CD4-positive, alpha-beta memory T cell (primary cell): ENCODE results near the gene GCC2. TPM values are rescaled to one million over a fixed set of nuclear protein-coding genes. Genes with fewer than 3 reads are reported as not detected.

Source experiments
- CTCF ChIA-PET: fragments of 350-600 bp; sonication (Branson Sonifier 250); formaldehyde crosslinking; loops from one replicate; lab custom pipeline; 2021; ENCODE audit warnings: inconsistent platforms; ENCODE audit not compliant: partially characterized antibody; lab: Charles Lee
- POLR2A ChIA-PET: fragments of 350-600 bp; sonication (Branson Sonifier 250); formaldehyde crosslinking; loops from one replicate; lab custom pipeline; 2021; ENCODE audit not compliant: partially characterized antibody; lab: Charles Lee
- DNase-seq, 5 donors: peaks; one replicate each; pipeline versions ENCODE4 v3.0.0 to v3.0.0-alpha.2; 2020 to 2022; ENCODE audit warnings: mixed read lengths in 1 of 5
- H3K27ac ChIP-seq: one replicate; pipeline ENCODE4 v1.7.0; 2013; ENCODE audit warnings: low read depth, low read length
- H3K27me3 ChIP-seq: 2 replicates; pipeline ENCODE4 v1.7.0; 2013; ENCODE audit warnings: mild to moderate bottlenecking, low read length, moderate library complexity; ENCODE audit not compliant: insufficient read depth
- H3K36me3 ChIP-seq: 2 replicates; pipeline ENCODE4 v1.7.0; 2013; ENCODE audit warnings: mild to moderate bottlenecking, low read length, moderate library complexity; ENCODE audit not compliant: insufficient read depth
- H3K4me1 ChIP-seq: 2 replicates; pipeline ENCODE4 v1.7.0; 2013; ENCODE audit warnings: mild to moderate bottlenecking, low read length, moderate library complexity; ENCODE audit not compliant: insufficient read depth
- H3K4me3 ChIP-seq, 2 donors: one replicate each; pipeline ENCODE4 v1.7.0; 2013; ENCODE audit warnings: low read length in 2 of 2, mild to moderate bottlenecking in 1 of 2
- H3K9me3 ChIP-seq, 2 donors: one replicate each; pipeline ENCODE4 v1.7.0; 2013; ENCODE audit warnings: low read length in 2 of 2, control low read depth in 1 of 2; ENCODE audit not compliant: control insufficient read depth in 1 of 2
- H3K27ac Mint-ChIP-seq, 7 donors: one replicate each; pipeline ENCODE4 v1.8.0; 2020 to 2021; ENCODE audit warnings: mixed read lengths in 7 of 7, mild to moderate bottlenecking in 6 of 7, inconsistent platforms in 3 of 7, moderate library complexity in 3 of 7
- H3K27me3 Mint-ChIP-seq, 2 donors: one replicate each; pipeline ENCODE4 v1.8.0; 2020 to 2021; ENCODE audit warnings: mixed read lengths in 2 of 2
- H3K36me3 Mint-ChIP-seq, 2 donors: one replicate each; pipeline ENCODE4 v1.8.0; 2020 to 2021; ENCODE audit warnings: mixed read lengths in 2 of 2, inconsistent platforms in 1 of 2, mild to moderate bottlenecking in 1 of 2
- H3K4me1 Mint-ChIP-seq, 4 donors: one replicate each; pipeline ENCODE4 v1.8.0; 2020 to 2021; ENCODE audit warnings: mixed read lengths in 4 of 4, mild to moderate bottlenecking in 1 of 4
- H3K4me3 Mint-ChIP-seq, 8 donors: one replicate each; pipeline ENCODE4 v1.8.0; 2020 to 2021; ENCODE audit warnings: mixed read lengths in 8 of 8, mild to moderate bottlenecking in 7 of 8, moderate library complexity in 6 of 8, inconsistent platforms in 3 of 8
- H3K9me3 Mint-ChIP-seq, 8 donors: one replicate each; pipeline ENCODE4 v1.8.0; 2020 to 2021; ENCODE audit warnings: mixed read lengths in 8 of 8, mild to moderate bottlenecking in 5 of 8, inconsistent platforms in 3 of 8, moderate library complexity in 1 of 8
- intact Hi-C: fragments of 100-400 bp; cut with micrococcal nuclease; formaldehyde crosslinking; loops from one replicate; pipeline ENCODE4 v1.15.1; 2023
- polyA plus RNA-seq, 2 donors: library from polyadenylated mRNA; unstranded; fragments of 300-500 nt; fragmentation: Illumina TruSeq; gene quantifications; one replicate each; pipeline ENCODE4 v1.2.3, GENCODE V29; 2021
- total RNA-seq, 2 experiments: library from RNA; stranded (reverse); gene quantifications; one replicate each; pipeline ENCODE4 v1.2.3, GENCODE V29; 2021

GCC2 gene
- total RNA-seq (100 to 1,000 TPM; 209 to 232 TPM), polyA plus RNA-seq (10 to 100 TPM; 13.7 to 96.6 TPM)

- peaks cover 20 to 50% (median 34%) of the 10 kb centered on the region in 4 donors for H3K4me1 Mint-ChIP-seq
- no peaks in the 10 kb centered on the region for H3K27me3 Mint-ChIP-seq
- no peaks in the 10 kb centered on the region for H3K27me3 ChIP-seq
- intact Hi-C loops, result loop anchor here (1.0 to 5.0 kb wide), 4 partner anchors 85 to 583 kb away; partner anchors contain the start of genes LIMS1 and RANBP2
- peaks cover 32% of the 10 kb centered on the region for H3K4me1 ChIP-seq
- peak within 1 kb of the TSS; percentile 97 for H3K27ac ChIP-seq
- peak within 1 kb of the TSS; percentile 83 to 100 for H3K4me3 ChIP-seq
- POLR2A ChIA-PET, result interaction anchor here (0.6 to 2.2 kb wide), 11 partner anchors 9 to 270 kb away, joined by 3 to 13 read pairs (median 4); partner anchors contain the start of genes LIMS1 and RANBP2
- peaks cover 25% of the 10 kb centered on the region for H3K36me3 ChIP-seq
- H3K9me3 Mint-ChIP-seq, result no peaks in the 10 kb centered on the region
- peak; percentile 96 to 97 (median 96) for DNase-seq
- CTCF ChIA-PET, result no interaction called here
- peak within 1 kb of the TSS; percentile 98 to 100 (median 99) for H3K27ac Mint-ChIP-seq
- H3K4me3 Mint-ChIP-seq, result peak within 1 kb of the TSS; percentile 95 to 100 (median 98)
- peaks cover 22 to 41% of the 10 kb centered on the region in 2 donors for H3K36me3 Mint-ChIP-seq
- H3K9me3 ChIP-seq, result no peaks in the 10 kb centered on the region
These were observed at the start of gene GCC2 for GRCh38 chr2:108448678-108449409. TSS of gene GCC2 (plus strand) at chr2:108449206. CDS start at chr2:108449275, 69 bp downstream.

DNA sequence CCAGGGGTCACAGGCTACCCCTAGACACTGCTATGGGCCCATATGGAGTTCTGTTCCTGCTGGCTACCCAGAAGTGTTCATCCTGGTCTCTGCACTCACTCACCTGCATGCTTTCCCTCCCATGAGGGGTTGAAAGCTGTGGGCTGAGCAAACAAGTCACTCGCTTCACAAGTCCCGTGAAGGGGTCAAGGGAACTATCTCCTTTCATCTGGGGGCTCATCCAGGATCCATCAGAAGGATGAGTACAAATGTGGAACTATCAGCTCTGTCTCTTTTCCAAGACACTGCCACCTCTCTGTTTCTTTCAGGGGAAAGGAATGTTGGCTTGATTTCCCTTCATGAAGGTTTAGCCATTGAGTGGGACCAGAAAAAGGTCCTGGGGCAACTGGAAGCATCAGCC, 49.5 kb upstream of the GCC2 start:
- intact Hi-C loops, result no loop called here
- no peaks in the 10 kb centered on the region for H3K4me1 Mint-ChIP-seq
- peaks cover 0 to 10% of the 10 kb centered on the region in 2 donors for H3K9me3 ChIP-seq
- H3K27ac ChIP-seq, result no peak overlapping the region
- no peak overlapping the region for H3K4me3 Mint-ChIP-seq
- peaks cover 4 to 12% of the 10 kb centered on the region in 2 donors for H3K27me3 Mint-ChIP-seq
- H3K27ac Mint-ChIP-seq, result peak overlapping the region in 1 of 7 donors; percentile 30
- POLR2A ChIA-PET, result no interaction called here
- no peak for DNase-seq
- H3K4me1 ChIP-seq, result no peaks in the 10 kb centered on the region
- no peak overlapping the region for H3K4me3 ChIP-seq
- H3K9me3 Mint-ChIP-seq, result peaks cover 2 to 74% (median 40%) of the 10 kb centered on the region in 8 donors
- no peaks in the 10 kb centered on the region for H3K36me3 ChIP-seq
- H3K36me3 Mint-ChIP-seq, result peaks cover 0 to 6% of the 10 kb centered on the region in 2 donors
- CTCF ChIA-PET, result no interaction called here
- H3K27me3 ChIP-seq, result no peaks in the 10 kb centered on the region

DNA sequence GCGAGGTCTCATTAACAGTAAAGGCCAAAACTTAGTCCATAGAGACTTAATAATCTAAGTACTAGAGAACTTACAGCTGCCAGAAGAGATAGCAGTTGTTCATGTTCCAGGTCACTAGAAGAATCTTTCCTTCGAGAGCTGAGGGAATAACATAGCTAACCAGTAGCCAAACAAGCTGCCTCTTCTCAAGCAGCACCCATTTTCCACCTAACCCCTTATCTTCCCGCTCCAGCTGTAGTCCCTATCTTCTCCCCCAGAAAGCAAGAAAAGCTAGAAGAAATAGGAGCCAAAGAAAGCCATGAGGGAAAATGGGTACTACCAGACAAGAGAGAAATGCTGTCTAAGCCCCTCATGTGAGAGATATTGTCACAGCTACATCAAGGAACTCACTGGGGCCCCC, 47.2 kb upstream of the GCC2 start:
- Histone ChIP-seq H3K27ac (no peak overlapping the region), H3K9me3 (peaks cover 0 to 10% of the 10 kb centered on the region in 2 donors), H3K36me3 (no peaks in the 10 kb centered on the region), H3K4me3 (no peak overlapping the region), H3K27me3 (no peaks in the 10 kb centered on the region), H3K4me1 (no peaks in the 10 kb centered on the region)
- H3K4me1 Mint-ChIP-seq, result no peaks in the 10 kb centered on the region
- CTCF ChIA-PET, result no interaction called here
- POLR2A ChIA-PET, result no interaction called here
- H3K9me3 Mint-ChIP-seq, result peaks cover 6 to 78% (median 52%) of the 10 kb centered on the region in 8 donors
- H3K36me3 Mint-ChIP-seq, result peaks cover 0 to 8% of the 10 kb centered on the region in 2 donors
- DNase-seq, result no peak
- H3K27ac Mint-ChIP-seq, result no peak overlapping the region
- no peak overlapping the region for H3K4me3 Mint-ChIP-seq
- H3K27me3 Mint-ChIP-seq, result peaks cover 5 to 14% of the 10 kb centered on the region in 2 donors
- intact Hi-C loops, result no loop called here

- Histone ChIP-seq H3K9me3 (peaks cover 0 to 10% of the 10 kb centered on the region in 2 donors), H3K27me3 (no peaks in the 10 kb centered on the region), H3K4me3 (no peak overlapping the region), H3K27ac (no peak overlapping the region), H3K36me3 (no peaks in the 10 kb centered on the region), H3K4me1 (no peaks in the 10 kb centered on the region)
- intact Hi-C loops, result no loop called here
- ChIA-PET CTCF (interaction anchor here (1.1 to 1.2 kb wide), 2 partner anchors 11 to 13 kb away, joined by 3 read pairs; no protein-coding TSS in a partner anchor), POLR2A (no interaction called here)
- no peak overlapping the region for H3K27ac Mint-ChIP-seq
- H3K4me3 Mint-ChIP-seq, result no peak overlapping the region
- peaks cover 0 to 5% of the 10 kb centered on the region in 2 donors for H3K36me3 Mint-ChIP-seq
- peaks cover 4 to 65% (median 46%) of the 10 kb centered on the region in 8 donors for H3K9me3 Mint-ChIP-seq
- no peak for DNase-seq
- H3K4me1 Mint-ChIP-seq, result no peaks in the 10 kb centered on the region
- peaks cover 6 to 12% of the 10 kb centered on the region in 2 donors for H3K27me3 Mint-ChIP-seq
These were observed 45.5 kb upstream of the GCC2 start for GRCh38 chr2:108403494-108403893.

- peaks cover 0 to 4% of the 10 kb centered on the region in 2 donors for H3K36me3 Mint-ChIP-seq
- ChIA-PET CTCF (interaction anchor here (1.1 kb wide), 1 partner anchor 11 kb away, joined by 3 read pairs; no protein-coding TSS in a partner anchor), POLR2A (no interaction called here)
- Histone ChIP-seq H3K4me1 (no peaks in the 10 kb centered on the region), H3K4me3 (no peak overlapping the region), H3K9me3 (peaks cover 0 to under 1% of the 10 kb centered on the region in 2 donors), H3K27me3 (no peaks in the 10 kb centered on the region), H3K36me3 (no peaks in the 10 kb centered on the region), H3K27ac (no peak overlapping the region)
- no peaks in the 10 kb centered on the region for H3K4me1 Mint-ChIP-seq
- intact Hi-C loops, result no loop called here
- peaks cover 6 to 17% of the 10 kb centered on the region in 2 donors for H3K27me3 Mint-ChIP-seq
- no peak overlapping the region for H3K4me3 Mint-ChIP-seq
- H3K9me3 Mint-ChIP-seq, result peaks cover 4 to 51% (median 34%) of the 10 kb centered on the region in 8 donors
- DNase-seq, result no peak
- no peak overlapping the region for H3K27ac Mint-ChIP-seq
These were observed 44.1 kb upstream of the GCC2 start for GRCh38 chr2:108404784-108405397.

DNA sequence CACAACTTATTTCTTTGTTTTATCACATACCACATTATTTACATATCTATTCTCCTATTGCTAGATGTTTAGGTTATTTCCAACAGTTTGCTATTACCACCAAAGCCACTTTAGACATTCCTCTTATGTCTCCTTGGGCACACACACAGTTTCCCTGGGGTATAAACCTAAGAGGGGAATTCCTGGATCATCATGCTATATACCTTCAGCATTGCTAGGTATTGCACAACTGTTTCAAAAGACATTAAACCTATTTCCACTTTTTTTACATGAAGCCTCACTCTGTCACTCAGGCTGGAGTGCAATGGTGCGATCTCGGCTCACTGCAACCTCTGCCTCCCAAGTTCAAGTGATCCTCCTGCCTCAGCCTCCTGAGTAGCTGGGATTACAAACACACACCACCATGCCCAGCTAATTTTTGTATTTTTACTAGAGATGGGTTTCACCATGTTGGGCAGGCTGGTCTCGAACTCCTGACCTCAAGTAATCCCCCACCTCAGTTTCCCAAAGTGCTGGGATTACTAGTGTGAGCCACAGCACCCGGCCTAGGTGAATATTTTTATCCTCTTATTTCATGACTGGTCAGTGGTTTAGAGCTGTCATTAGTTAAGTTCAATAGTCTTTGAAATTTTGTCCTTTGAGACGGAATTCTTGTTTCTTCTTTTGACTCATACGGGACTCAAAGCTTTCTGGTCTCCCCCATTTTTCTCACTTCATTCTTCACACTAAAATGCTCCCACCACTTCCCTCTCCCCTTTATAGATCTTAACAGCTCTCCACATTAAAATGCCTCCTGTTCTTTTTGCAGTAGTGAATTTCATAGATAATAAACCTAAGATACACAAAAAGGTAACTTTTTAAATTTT, 40.9 kb upstream of the GCC2 start:
- Mint-ChIP-seq H3K36me3 (peaks cover 0 to 2% of the 10 kb centered on the region in 2 donors), H3K27me3 (peaks cover 3 to 17% of the 10 kb centered on the region in 2 donors), H3K4me3 (no peak overlapping the region), H3K9me3 (peaks cover 4 to 29% (median 21%) of the 10 kb centered on the region in 8 donors), H3K27ac (no peak overlapping the region), H3K4me1 (no peaks in the 10 kb centered on the region)
- ChIA-PET CTCF (no interaction called here), POLR2A (no interaction called here)
- no peak for DNase-seq
- Histone ChIP-seq H3K36me3 (no peaks in the 10 kb centered on the region), H3K27ac (no peak overlapping the region), H3K4me3 (no peak overlapping the region), H3K9me3 (no peaks in the 10 kb centered on the region), H3K4me1 (no peaks in the 10 kb centered on the region), H3K27me3 (no peaks in the 10 kb centered on the region)
- intact Hi-C loops, result no loop called here
